GM18517 (cell line): ENCODE measurements around the gene NCOA6.
"Not testable (repeated sequence)": the region's sequence is repeated elsewhere in the genome, so short reads cannot be mapped to it uniquely, and the experiment has no call there.

Experiments used
- ATAC-seq: cut with Tn5 transposase; IDR thresholded peaks from one replicate; pipeline ENCODE4 v1.9.1; 2021; ENCODE audit warnings: mild to moderate bottlenecking, moderate library complexity; ENCODE audit not compliant: unreplicated experiment

Gene NCOA6

GRCh38 chr20:34780291-34780690 is 45.2 kb downstream of the NCOA6 start:
- ATAC-seq = not testable (repeated sequence)

- no peak for ATAC-seq
Measured at GRCh38 chr20:34776177-34776576, 49.3 kb downstream of the NCOA6 start.

GRCh38 chr20:34774886-34775285 is 50.6 kb downstream of the NCOA6 start:
- ATAC-seq = no peak

- no peak for ATAC-seq
Measured at GRCh38 chr20:34774449-34774848, 51.0 kb downstream of the NCOA6 start.

- ATAC-seq = no peak
Measured at GRCh38 chr20:34773726-34774125, 51.7 kb downstream of the NCOA6 start.

- ATAC-seq = no peak
Measured at GRCh38 chr20:34772437-34772836, 53.0 kb downstream of the NCOA6 start.

- ATAC-seq = no peak
Measured at GRCh38 chr20:34771680-34772081, 53.8 kb downstream of the NCOA6 start.

GRCh38 chr20:34768096-34768495 is 57.4 kb downstream of the NCOA6 start:
- ATAC-seq = no peak

GRCh38 chr20:34762031-34762555 is 63.4 kb downstream of the NCOA6 start:
- no peak for ATAC-seq

- ATAC-seq = no peak
Measured at GRCh38 chr20:34755367-34755766, 70.1 kb downstream of the NCOA6 start.

GRCh38 chr20:34754611-34755010 is 70.8 kb downstream of the NCOA6 start:
- no peak for ATAC-seq

- ATAC-seq = no peak
Measured at GRCh38 chr20:34753706-34754461, 71.6 kb downstream of the NCOA6 start.

- ATAC-seq = no peak
Measured at GRCh38 chr20:34751453-34751852, 74.0 kb downstream of the NCOA6 start.

- no peak for ATAC-seq
Measured at GRCh38 chr20:34750484-34750883, 75.0 kb downstream of the NCOA6 start.

GRCh38 chr20:34748709-34749108 is 76.7 kb downstream of the NCOA6 start:
- no peak for ATAC-seq

- ATAC-seq = no peak
Measured at GRCh38 chr20:34747479-34747878, 78.0 kb downstream of the NCOA6 start.

- no peak for ATAC-seq
Measured at GRCh38 chr20:34746674-34747073, 78.8 kb downstream of the NCOA6 start.

GRCh38 chr20:34744847-34745246 is 80.6 kb downstream of the NCOA6 start:
- no peak for ATAC-seq

- no peak for ATAC-seq
Measured at GRCh38 chr20:34744340-34744739, 81.1 kb downstream of the NCOA6 start.

- ATAC-seq = no peak
Measured at GRCh38 chr20:34743039-34743438, 82.4 kb downstream of the NCOA6 start.

GRCh38 chr20:34736106-34736735 is 89.2 kb downstream of the NCOA6 start:
- ATAC-seq = no peak

GRCh38 chr20:34732523-34732922 is 92.9 kb downstream of the NCOA6 start:
- ATAC-seq = no peak
